GM12864 (cell line): Measurements from ENCODE around the gene METTL9.
"Not testable (repeated sequence)": the region's sequence is repeated elsewhere in the genome, so short reads cannot be mapped to it uniquely, and the experiment has no call there.

Experiments
- DNase-seq: peaks from one replicate; pipeline ENCODE4 v3.0.0-alpha.2; 2011; ENCODE audit warnings: low read depth
- H3K4me3 ChIP-seq: 2 replicates; pipeline ENCODE4 v1.5.1; 2011; ENCODE audit warnings: mild to moderate bottlenecking, low read depth, low read length, control low read depth
- TF ChIP-seq, protein P1 (sequence below): IDR thresholded peaks from 2 replicates; pipeline ENCODE4 v1.5.1; 2011; ENCODE audit warnings: low read depth, mild to moderate bottlenecking, moderate library complexity, low read length, control low read depth, inconsistent platforms; ENCODE audit errors: missing control alignments

The METTL9 gene

DNA sequence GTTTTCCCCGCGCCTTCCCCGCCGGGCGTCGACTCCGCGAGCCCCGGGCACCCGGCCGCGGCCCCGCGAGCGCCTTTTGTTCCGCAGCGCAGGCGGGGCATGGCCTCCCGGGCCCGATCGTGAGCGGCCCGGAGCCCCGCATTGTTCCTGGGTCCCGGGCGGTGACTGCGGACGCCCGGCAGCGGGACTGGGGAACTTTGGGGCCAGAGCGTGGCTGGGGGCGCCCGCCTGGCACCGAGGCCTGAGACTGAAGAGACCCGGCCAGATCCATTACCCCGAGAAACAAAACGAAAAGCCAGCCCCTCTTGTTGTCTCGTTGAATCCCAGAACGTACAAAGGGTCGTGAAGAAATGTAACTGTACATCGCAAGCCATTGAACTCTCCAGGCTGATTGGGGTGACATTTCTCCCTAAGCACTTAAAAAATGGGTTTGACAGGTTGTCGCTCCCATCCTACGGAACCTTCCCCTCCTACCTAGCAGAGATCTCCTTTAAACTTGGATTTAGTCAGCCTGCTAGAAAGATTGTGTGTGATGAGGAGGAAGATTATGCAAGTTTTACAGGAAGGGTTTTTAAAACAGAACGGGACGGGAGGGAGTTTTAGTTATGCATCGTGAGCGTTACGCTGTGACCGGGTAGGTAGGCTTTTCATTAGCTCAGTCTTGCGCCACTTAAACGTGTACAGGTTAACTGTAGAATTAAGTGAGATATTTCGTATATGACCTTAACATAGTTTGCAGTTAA, 825 bp downstream of the METTL9 start:
- DNase-seq: no peak
- H3K4me3 ChIP-seq: peak overlapping the region; percentile 94
- TF ChIP-seq, protein P1, sequence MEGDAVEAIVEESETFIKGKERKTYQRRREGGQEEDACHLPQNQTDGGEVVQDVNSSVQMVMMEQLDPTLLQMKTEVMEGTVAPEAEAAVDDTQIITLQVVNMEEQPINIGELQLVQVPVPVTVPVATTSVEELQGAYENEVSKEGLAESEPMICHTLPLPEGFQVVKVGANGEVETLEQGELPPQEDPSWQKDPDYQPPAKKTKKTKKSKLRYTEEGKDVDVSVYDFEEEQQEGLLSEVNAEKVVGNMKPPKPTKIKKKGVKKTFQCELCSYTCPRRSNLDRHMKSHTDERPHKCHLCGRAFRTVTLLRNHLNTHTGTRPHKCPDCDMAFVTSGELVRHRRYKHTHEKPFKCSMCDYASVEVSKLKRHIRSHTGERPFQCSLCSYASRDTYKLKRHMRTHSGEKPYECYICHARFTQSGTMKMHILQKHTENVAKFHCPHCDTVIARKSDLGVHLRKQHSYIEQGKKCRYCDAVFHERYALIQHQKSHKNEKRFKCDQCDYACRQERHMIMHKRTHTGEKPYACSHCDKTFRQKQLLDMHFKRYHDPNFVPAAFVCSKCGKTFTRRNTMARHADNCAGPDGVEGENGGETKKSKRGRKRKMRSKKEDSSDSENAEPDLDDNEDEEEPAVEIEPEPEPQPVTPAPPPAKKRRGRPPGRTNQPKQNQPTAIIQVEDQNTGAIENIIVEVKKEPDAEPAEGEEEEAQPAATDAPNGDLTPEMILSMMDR: no peak

DNA sequence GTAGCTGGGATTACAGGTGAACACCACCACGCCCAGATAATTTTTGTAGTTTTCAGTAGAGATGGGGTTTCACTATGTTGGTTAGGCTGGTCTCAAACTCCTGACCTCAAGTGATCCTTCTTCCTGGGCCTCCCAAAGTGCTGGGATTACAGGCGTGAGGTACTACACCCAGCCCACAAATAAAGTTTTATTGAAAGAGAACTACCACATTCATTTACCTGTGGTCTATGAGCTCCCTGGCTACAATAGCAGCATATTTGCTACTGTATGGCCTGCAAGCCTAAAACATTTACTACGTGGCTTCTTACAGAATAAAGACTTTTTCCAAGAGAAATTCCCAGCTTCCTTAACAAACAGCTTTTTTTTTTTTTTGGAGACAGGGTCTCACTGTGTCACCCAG, 3.4 kb downstream of the METTL9 start:
- TF ChIP-seq, protein P1: no peak
- DNase-seq: no peak
- no peak overlapping the region for H3K4me3 ChIP-seq

DNA sequence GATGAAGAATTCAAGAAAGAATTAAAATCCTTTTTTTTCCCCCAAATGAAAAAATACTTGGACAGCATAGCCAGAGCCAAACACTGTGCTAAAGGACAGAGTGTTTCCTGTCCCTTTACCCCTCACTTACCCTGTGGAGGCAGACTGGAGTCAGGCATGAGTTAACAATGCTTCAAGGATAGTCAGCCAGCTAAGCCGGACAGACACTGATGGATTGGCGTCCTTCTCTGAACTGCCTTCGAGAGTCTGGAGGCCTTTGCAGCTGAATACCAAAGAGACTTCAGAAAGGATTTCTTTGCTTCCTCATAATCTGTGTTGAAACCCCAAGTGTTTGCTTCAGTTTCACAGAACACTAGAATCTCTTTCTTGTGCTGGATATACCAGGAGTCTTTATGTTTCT, 4.6 kb downstream of the METTL9 start:
- DNase-seq: no peak
- H3K4me3 ChIP-seq: no peak overlapping the region
- TF ChIP-seq, protein P1: no peak

DNA sequence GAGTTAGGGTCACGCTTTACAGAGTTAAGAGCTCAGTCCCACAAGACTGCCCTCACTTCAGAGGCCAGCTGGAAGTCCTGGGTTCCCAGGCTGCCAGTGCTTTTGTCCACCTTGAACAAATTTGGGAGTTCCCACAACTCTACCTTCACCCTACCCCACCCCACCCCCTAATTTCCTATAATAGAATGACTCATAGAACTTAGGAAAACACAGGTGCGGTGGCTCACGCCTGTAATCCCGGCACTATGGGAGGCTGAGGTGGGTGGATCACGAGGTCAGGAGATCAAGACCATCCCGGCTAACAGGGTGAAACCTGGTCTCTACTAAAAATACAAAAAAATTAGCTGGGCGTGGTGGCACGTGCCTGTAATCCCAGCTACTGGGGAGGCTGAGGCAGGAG, 6.5 kb downstream of the METTL9 start:
- DNase-seq, H3K4me3 ChIP-seq: not testable (repeated sequence)

DNA sequence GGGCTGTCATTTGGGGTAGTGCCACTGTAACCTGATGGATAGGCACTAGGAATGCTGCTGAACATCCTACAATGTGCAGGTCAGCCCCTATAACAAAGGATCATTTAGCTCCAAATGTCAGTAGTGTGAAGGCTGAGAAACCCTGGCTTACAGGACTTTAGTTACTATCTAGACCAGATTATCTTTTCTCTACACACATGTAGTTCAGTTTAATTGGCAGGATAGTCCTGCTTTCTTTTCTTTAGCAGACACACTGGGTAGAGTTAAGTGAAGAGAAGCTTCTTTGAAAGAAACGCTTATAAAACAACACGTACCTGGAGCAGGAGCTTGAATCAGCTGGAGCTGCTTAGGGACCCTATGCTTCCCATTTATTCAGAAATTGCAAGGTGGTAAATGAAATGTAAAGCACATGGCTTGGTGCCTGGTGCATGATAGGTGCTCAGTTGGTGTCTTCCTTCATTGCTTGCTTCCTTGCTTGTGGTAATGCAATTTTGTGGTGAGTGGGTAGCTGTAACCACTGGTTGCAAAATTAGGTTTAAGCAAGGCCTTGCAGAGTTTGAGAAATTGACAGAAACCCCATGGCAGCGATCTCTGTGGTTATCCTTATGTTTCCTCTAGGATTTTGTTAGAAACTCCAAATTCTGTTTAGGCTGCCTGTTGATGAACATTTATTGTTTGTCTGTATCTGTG, 9.4 kb downstream of the METTL9 start:
- DNase-seq: no peak
- no peak overlapping the region for H3K4me3 ChIP-seq
- TF ChIP-seq, protein P1: no peak

DNA sequence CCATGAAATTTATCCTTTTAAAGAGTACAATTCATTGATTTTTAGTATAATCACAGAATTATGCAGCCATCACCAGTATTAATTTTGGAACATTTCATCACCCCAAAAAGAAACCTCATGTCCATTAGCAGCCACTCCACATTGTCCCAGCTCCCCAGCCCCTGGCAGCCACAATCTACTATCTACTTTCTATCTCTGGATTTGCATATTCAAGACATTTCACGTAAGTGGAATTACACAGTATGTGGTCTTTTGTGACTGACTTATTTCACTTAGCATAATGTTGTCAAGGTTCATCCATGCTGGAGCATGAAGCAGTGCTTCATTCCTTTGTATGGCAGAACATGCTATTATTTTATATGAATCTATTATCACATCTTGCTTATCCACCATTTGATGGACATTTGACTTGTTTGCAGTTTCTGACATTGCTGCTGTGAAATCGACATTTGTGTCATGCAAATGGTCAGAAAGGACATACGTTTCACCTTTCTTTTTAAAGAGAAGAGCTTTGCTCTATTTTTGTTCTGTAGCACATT, 10.7 kb downstream of the METTL9 start:
- TF ChIP-seq, protein P1: no peak
- no peak overlapping the region for H3K4me3 ChIP-seq
- DNase-seq: no peak

DNA sequence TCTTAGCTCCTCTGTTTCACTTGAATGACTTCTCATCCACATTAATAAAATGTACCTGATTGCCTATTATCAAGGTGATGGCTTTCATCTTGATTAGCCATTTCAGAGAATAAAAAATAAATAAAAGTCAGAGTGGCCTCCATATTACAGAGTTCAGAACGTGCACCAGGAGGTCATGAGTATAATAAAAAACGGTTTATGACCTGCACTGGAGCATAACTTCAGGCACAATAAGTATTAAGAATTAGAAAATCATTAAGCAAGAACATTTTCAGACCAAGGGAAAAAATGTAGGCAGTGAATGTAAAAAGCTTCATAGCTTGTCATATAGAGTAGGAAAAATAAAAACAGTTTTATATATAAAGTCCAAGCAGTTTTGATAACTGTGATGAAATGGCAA, 11.4 kb downstream of the METTL9 start:
- no peak overlapping the region for H3K4me3 ChIP-seq
- no peak for DNase-seq
- TF ChIP-seq, protein P1: no peak
